Neuronal stem cell (in vitro differentiated cells): ENCODE data around the gene PGAP6.

ENCODE experiments used
- DNase-seq: peaks from one replicate; pipeline ENCODE4 v3.0.0-alpha.2; 2013; ENCODE audit warnings: low spot score
- H2AFZ ChIP-seq: one replicate; pipeline ENCODE4 v1.6.1; 2013; ENCODE audit warnings: mild to moderate bottlenecking, low read length, inconsistent platforms
- H2AK5ac ChIP-seq: 2 replicates; pipeline ENCODE4 v1.6.1; 2013; ENCODE audit warnings: low read depth, mild to moderate bottlenecking, inconsistent platforms, low read length, moderate library complexity, mixed read lengths
- H2BK120ac ChIP-seq: 2 replicates; pipeline ENCODE4 v1.6.1; 2013; ENCODE audit warnings: low read depth, mild to moderate bottlenecking, inconsistent platforms, low read length, moderate library complexity, mixed read lengths
- H2BK12ac ChIP-seq: one replicate; pipeline ENCODE4 v1.6.1; 2013; ENCODE audit warnings: low read length, inconsistent platforms
- H2BK15ac ChIP-seq: 2 replicates; pipeline ENCODE4 v1.6.1; 2013; ENCODE audit warnings: mild to moderate bottlenecking, low read length, inconsistent platforms, mixed read lengths
- H2BK5ac ChIP-seq: one replicate; pipeline ENCODE4 v1.6.1; 2013; ENCODE audit warnings: inconsistent platforms, mild to moderate bottlenecking, low read length, moderate library complexity
- H3K14ac ChIP-seq: one replicate; pipeline ENCODE4 v1.6.1; 2013; ENCODE audit warnings: low read length, inconsistent platforms
- H3K18ac ChIP-seq: 2 replicates; pipeline ENCODE4 v1.6.1; 2013; ENCODE audit warnings: low read length, inconsistent platforms
- H3K23ac ChIP-seq: 2 replicates; pipeline ENCODE4 v1.6.1; 2013; ENCODE audit warnings: low read depth, mild to moderate bottlenecking, mixed read lengths, low read length, inconsistent platforms; ENCODE audit not compliant: poor library complexity
- H3K27ac ChIP-seq: replicated peaks from 3 replicates; pipeline ENCODE4 v1.5.1; 2013; ENCODE audit warnings: low read length, inconsistent platforms
- H3K27me3 ChIP-seq, 3 experiments: 2 replicates each; pipeline ENCODE4 v1.6.1; 2013; ENCODE audit warnings: low read length in 3 of 3, mild to moderate bottlenecking in 2 of 3, inconsistent platforms in 1 of 3, low read depth in 1 of 3, mixed read lengths in 1 of 3, moderate library complexity in 1 of 3; ENCODE audit not compliant: control insufficient read depth in 3 of 3, insufficient read depth in 3 of 3
- H3K36me3 ChIP-seq, 2 donors: replicated peaks in 1 of 2; 2 replicates each; pipeline ENCODE4 v1.6.1; 2013; ENCODE audit warnings: low read length in 2 of 2; ENCODE audit not compliant: control insufficient read depth in 2 of 2, insufficient read depth in 2 of 2
- H3K4ac ChIP-seq: 2 replicates; pipeline ENCODE4 v1.6.1; 2013; ENCODE audit warnings: inconsistent platforms, mild to moderate bottlenecking, low read length, moderate library complexity
- H3K4me1 ChIP-seq, 2 donors: 1 replicate in 1 of 2; 2 replicates in 1 of 2; pipeline ENCODE4 v1.6.1; 2013; ENCODE audit warnings: low read length in 2 of 2, low read depth in 1 of 2; ENCODE audit not compliant: control insufficient read depth in 2 of 2, insufficient read depth in 1 of 2
- H3K4me2 ChIP-seq: one replicate; pipeline ENCODE4 v1.6.1; 2013; ENCODE audit warnings: mild to moderate bottlenecking, low read length, inconsistent platforms; ENCODE audit not compliant: insufficient read depth, poor library complexity, severe bottlenecking
- H3K4me3 ChIP-seq, 2 donors: 2 replicates each; pipeline ENCODE4 v1.5.1; 2013; ENCODE audit warnings: low read length in 2 of 2, mild to moderate bottlenecking in 2 of 2, inconsistent platforms in 1 of 2, moderate library complexity in 1 of 2
- H3K79me1 ChIP-seq: one replicate; pipeline ENCODE4 v1.6.1; 2013; ENCODE audit warnings: low read depth, mild to moderate bottlenecking, inconsistent platforms, low read length, moderate library complexity
- H3K9ac ChIP-seq: one replicate; pipeline ENCODE4 v1.6.1; 2013; ENCODE audit warnings: mild to moderate bottlenecking, low read depth, low read length, inconsistent platforms; ENCODE audit not compliant: poor library complexity
- H3K9me3 ChIP-seq, 2 donors: replicated peaks in 1 of 2; 2 replicates each; pipeline versions ENCODE3 to v1.6.1; 2013; ENCODE audit warnings: low read length in 2 of 2, mild to moderate bottlenecking in 2 of 2, inconsistent platforms in 1 of 2, low read depth in 1 of 2, mixed read lengths in 1 of 2, moderate library complexity in 1 of 2; ENCODE audit not compliant: control insufficient read depth in 2 of 2, insufficient read depth in 1 of 2
- H4K8ac ChIP-seq: one replicate; pipeline ENCODE4 v1.6.1; 2013; ENCODE audit warnings: low read depth, mild to moderate bottlenecking, inconsistent platforms, low read length, moderate library complexity
- H4K91ac ChIP-seq: one replicate; pipeline ENCODE4 v1.6.1; 2013; ENCODE audit warnings: low read length, low read depth, mild to moderate bottlenecking, inconsistent platforms; ENCODE audit not compliant: poor library complexity
- WGBS, 2 donors: extraction: QIAGEN DNeasy Blood & Tissue Kit; methylation state at CpG; one replicate each; pipeline ENCODE4 v1.1.7; 2013; ENCODE audit warnings: missing lambda C conversion rate in 2 of 2, mixed read lengths in 1 of 2; ENCODE audit not compliant: insufficient read length in 2 of 2, insufficient replicate concordance in 1 of 2; ENCODE audit errors: extremely low coverage in 2 of 2; 5-methylcytosine and 5-hydroxymethylcytosine counted together

Gene PGAP6

GRCh38 chr16:375927-376816 lies 5.6 kb downstream of the PGAP6 start:
- no peak overlapping the region for H2BK15ac ChIP-seq
- H3K27ac ChIP-seq, result no peak overlapping the region
- H2AFZ ChIP-seq, result no peak overlapping the region
- DNase-seq, result no peak
- no peak overlapping the region for H2BK120ac ChIP-seq
- H3K14ac ChIP-seq, result peak overlapping the region; percentile 38
- no peak overlapping the region for H3K4me2 ChIP-seq
- H2BK12ac ChIP-seq, result no peak overlapping the region
- H3K4me1 ChIP-seq, result peaks cover 0 to 7% of the 10 kb centered on the region in 2 donors
- no CpG with 5 or more reads among the region's 44 CpGs for WGBS, 2 donors
- peak overlapping the region; percentile 39 for H2BK5ac ChIP-seq
- H3K4me3 ChIP-seq, result no peak overlapping the region
- no peak overlapping the region for H3K4ac ChIP-seq
- H3K9me3 ChIP-seq, result no peaks in the 10 kb centered on the region
- H3K23ac ChIP-seq, result no peak overlapping the region
- H3K36me3 ChIP-seq, result peaks cover 31 to 63% of the 10 kb centered on the region in 2 donors
- no peak overlapping the region for H2AK5ac ChIP-seq
- no peak overlapping the region for H4K8ac ChIP-seq
- no peaks in the 10 kb centered on the region for H3K27me3 ChIP-seq
- peak overlapping the region; percentile 60 for H3K9ac ChIP-seq
- no peak overlapping the region for H4K91ac ChIP-seq
- peaks cover 14% of the 10 kb centered on the region for H3K79me1 ChIP-seq
- no peak overlapping the region for H3K18ac ChIP-seq

DNA sequence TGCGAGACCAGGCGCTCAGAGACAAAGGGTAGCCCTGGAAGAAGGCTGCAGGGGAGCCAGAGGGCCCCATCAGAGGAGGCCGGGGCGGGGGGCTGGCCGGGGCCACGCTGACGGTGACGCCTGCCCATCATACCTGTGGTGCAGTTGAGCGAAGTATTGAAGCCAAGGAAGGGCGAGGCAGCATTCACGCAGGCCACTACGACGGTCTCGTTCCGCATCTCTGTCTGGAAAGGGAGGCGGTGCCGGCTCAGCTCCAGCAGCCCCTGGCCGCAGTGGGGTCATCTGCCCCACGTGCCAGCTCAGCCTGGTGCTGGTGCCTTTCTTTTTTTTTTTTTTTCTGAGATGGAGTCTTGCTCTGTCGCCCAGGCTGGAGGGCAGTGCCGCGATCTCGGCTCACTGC lies 6.6 kb downstream of the PGAP6 start:
- H3K9ac ChIP-seq, result no peak overlapping the region
- H3K4me2 ChIP-seq, result peak overlapping the region; percentile 18
- H3K4me3 ChIP-seq, result no peak overlapping the region

GRCh38 chr16:374616-374926 lies 7.2 kb downstream of the PGAP6 start:
- no CpG with 5 or more reads among the region's 9 CpGs for WGBS, 2 donors
- no peak overlapping the region for H2AK5ac ChIP-seq
- H3K4me2 ChIP-seq, result no peak overlapping the region
- no peak overlapping the region for H2BK120ac ChIP-seq
- peaks cover 4 to 9% of the 10 kb centered on the region in 2 donors for H3K4me1 ChIP-seq
- no peak overlapping the region for H3K14ac ChIP-seq
- no peak overlapping the region for H4K8ac ChIP-seq
- H4K91ac ChIP-seq, result no peak overlapping the region
- no peak overlapping the region for H3K27ac ChIP-seq
- peak overlapping the region; percentile 43 for H3K23ac ChIP-seq
- H3K27me3 ChIP-seq, result no peaks in the 10 kb centered on the region
- H3K9me3 ChIP-seq, result no peaks in the 10 kb centered on the region
- H3K9ac ChIP-seq, result no peak overlapping the region
- no peak overlapping the region for H3K4me3 ChIP-seq
- H2BK15ac ChIP-seq, result no peak overlapping the region
- H2BK12ac ChIP-seq, result no peak overlapping the region
- H2AFZ ChIP-seq, result no peak overlapping the region
- peaks cover 31 to 68% of the 10 kb centered on the region in 2 donors for H3K36me3 ChIP-seq
- no peak for DNase-seq
- H2BK5ac ChIP-seq, result no peak overlapping the region
- no peak overlapping the region for H3K18ac ChIP-seq
- H3K4ac ChIP-seq, result no peak overlapping the region
- H3K79me1 ChIP-seq, result peaks cover 13% of the 10 kb centered on the region

More for the DNA sequence above, 6.6 kb downstream of the PGAP6 start:
- no peak overlapping the region for H3K23ac ChIP-seq
- whole genome bisulfite sequencing, 2 donors, result no CpG with 5 or more reads among the region's 23 CpGs
- no peak overlapping the region for H3K14ac ChIP-seq
- no peak overlapping the region for H2AK5ac ChIP-seq
- H2BK12ac ChIP-seq, result no peak overlapping the region
- no peak overlapping the region for H2BK120ac ChIP-seq
- H3K4me1 ChIP-seq, result peaks cover 4 to 6% of the 10 kb centered on the region in 2 donors
- H3K18ac ChIP-seq, result no peak overlapping the region
- H2BK15ac ChIP-seq, result no peak overlapping the region
- no peak overlapping the region for H2BK5ac ChIP-seq
- no peaks in the 10 kb centered on the region for H3K27me3 ChIP-seq
- no peaks in the 10 kb centered on the region for H3K9me3 ChIP-seq
- no peak overlapping the region for H4K8ac ChIP-seq
- no peak for DNase-seq
- H3K36me3 ChIP-seq, result peaks cover 31 to 64% of the 10 kb centered on the region in 2 donors
- H3K4ac ChIP-seq, result no peak overlapping the region
- peaks cover 14% of the 10 kb centered on the region for H3K79me1 ChIP-seq
- H2AFZ ChIP-seq, result no peak overlapping the region
- no peak overlapping the region for H3K27ac ChIP-seq
- no peak overlapping the region for H4K91ac ChIP-seq

GRCh38 chr16:373848-374615 lies 7.7 kb downstream of the PGAP6 start:
- H2BK15ac ChIP-seq, result no peak overlapping the region
- H2BK12ac ChIP-seq, result no peak overlapping the region
- no peak overlapping the region for H3K4me3 ChIP-seq
- H3K23ac ChIP-seq, result peak overlapping the region; percentile 43
- no CpG with 5 or more reads among the region's 44 CpGs for WGBS, 2 donors
- peaks cover 4 to 6% of the 10 kb centered on the region in 2 donors for H3K4me1 ChIP-seq
- H4K91ac ChIP-seq, result peak overlapping the region; percentile 12
- no peak overlapping the region for H2BK5ac ChIP-seq
- no peak overlapping the region for H3K14ac ChIP-seq
- H3K4me2 ChIP-seq, result no peak overlapping the region
- no peak for DNase-seq
- H2AK5ac ChIP-seq, result no peak overlapping the region
- H3K27me3 ChIP-seq, result no peaks in the 10 kb centered on the region
- no peak overlapping the region for H2BK120ac ChIP-seq
- peak overlapping the region; percentile 28 for H3K18ac ChIP-seq
- H3K79me1 ChIP-seq, result peaks cover 9% of the 10 kb centered on the region
- no peak overlapping the region for H3K4ac ChIP-seq
- H4K8ac ChIP-seq, result no peak overlapping the region
- H3K9ac ChIP-seq, result no peak overlapping the region
- peaks cover 31 to 73% of the 10 kb centered on the region in 2 donors for H3K36me3 ChIP-seq
- no peaks in the 10 kb centered on the region for H3K9me3 ChIP-seq
- H3K27ac ChIP-seq, result peak overlapping the region; percentile 17
- no peak overlapping the region for H2AFZ ChIP-seq
